Upper lobe of left lung (tissue), 6 donors: Measurements from ENCODE around the gene JAZF1. TPM values are rescaled to one million over a fixed set of nuclear protein-coding genes. Genes with fewer than 3 reads are reported as not detected.

Source experiments
- ATAC-seq, 2 donors: fragments of 200-7000 bp; cut with Tn5 transposase; one replicate each; pipeline ENCODE4 v1.9.1; 2022; ENCODE audit warnings: mild to moderate bottlenecking in 2 of 2, moderate library complexity in 2 of 2; ENCODE audit not compliant: low FRiP score in 2 of 2
- DNase-seq, 2 donors: peaks; one replicate each; pipeline ENCODE4 v3.0.0-alpha.2; 2019 to 2020
- H3K27ac ChIP-seq, 4 donors: fragments of 200-600 bp; sonication (generic); one replicate each; pipeline ENCODE4 v1.5.1; 2016 to 2019
- H3K27me3 ChIP-seq, 4 donors: fragments of 200-600 bp; sonication (generic); one replicate each; pipeline ENCODE4 v1.5.1; 2017 to 2019
- H3K36me3 ChIP-seq, 4 donors: fragments of 200-600 bp; sonication (generic); one replicate each; pipeline ENCODE4 v1.5.1; 2016 to 2019
- H3K4me1 ChIP-seq, 4 donors: fragments of 200-600 bp; sonication (generic); one replicate each; pipeline ENCODE4 v1.5.1; 2018 to 2019
- H3K4me3 ChIP-seq, 4 donors: fragments of 200-600 bp; sonication (generic); one replicate each; pipeline ENCODE4 v1.5.1; 2017 to 2019; ENCODE audit warnings: mild to moderate bottlenecking in 2 of 4, moderate library complexity in 1 of 4
- H3K9me3 ChIP-seq, 4 donors: fragments of 200-600 bp; sonication (generic); one replicate each; pipeline ENCODE4 v1.5.1; 2018 to 2019
- EP300 ChIP-seq, 4 donors: sonication (generic); formaldehyde crosslinking; IDR thresholded peaks; one replicate each; pipeline ENCODE4 v1.5.1; 2017; ENCODE audit warnings: antibody characterized with exemption in 4 of 4, control low read depth in 2 of 4
- POLR2A ChIP-seq, 4 donors: fragments of 450-650 bp; IDR thresholded peaks; one replicate each; pipeline ENCODE4 v1.5.1; 2016 to 2017; ENCODE audit warnings: antibody characterized with exemption in 4 of 4, mild to moderate bottlenecking in 2 of 4
- POLR2AphosphoS5 ChIP-seq, 2 donors: sonication (generic); formaldehyde crosslinking; IDR thresholded peaks; one replicate each; pipeline ENCODE4 v1.5.1; 2017; ENCODE audit warnings: antibody characterized with exemption in 2 of 2
- WGBS, 2 donors: methylation state at CpG; one replicate each; pipeline ENCODE4 v1.1.5; 2017 to 2018; 5-methylcytosine and 5-hydroxymethylcytosine counted together
- total RNA-seq, 6 donors: library from RNA; depleted of rRNA in 4 of 6; stranded (reverse); fragments of >200 nt in 4 of 6; gene quantifications; one replicate each; pipeline versions ENCODE4 v1.1.0 to v1.2.1, GENCODE V29; 2016 to 2021
- TF ChIP-seq, protein P1 (sequence below), 6 experiments: fragments of 450-650 bp in 4 of 6; fragments of 200-600 bp in 2 of 6; sonication (generic) in 2 of 6; IDR thresholded peaks; one replicate each; pipeline ENCODE4 v1.5.1; 2016 to 2019; ENCODE audit warnings: antibody characterized with exemption in 6 of 6
- donor health status: DM: no; HTN: no; CAD: no; lungs with moderate emphysema.
- donor health status: DM: no; HTN: yes; CAD: no; lungs with severe emphysema.

Gene JAZF1
- total RNA-seq, 6 donors from 2014 or later, result 4.2 to 19.4 (median 12.4) TPM

GRCh38 chr7:28110427-28111012 lies 70.1 kb downstream of the JAZF1 start:
- Histone ChIP-seq H3K4me1 (no peaks in the 10 kb centered on the region), H3K36me3 (no peaks in the 10 kb centered on the region), H3K27me3 (no peaks in the 10 kb centered on the region), H3K27ac (no peak overlapping the region), H3K4me3 (no peak overlapping the region), H3K9me3 (no peaks in the 10 kb centered on the region)
- DNase-seq (no peak), ATAC-seq (no peak)
- TF ChIP-seq, protein P1, sequence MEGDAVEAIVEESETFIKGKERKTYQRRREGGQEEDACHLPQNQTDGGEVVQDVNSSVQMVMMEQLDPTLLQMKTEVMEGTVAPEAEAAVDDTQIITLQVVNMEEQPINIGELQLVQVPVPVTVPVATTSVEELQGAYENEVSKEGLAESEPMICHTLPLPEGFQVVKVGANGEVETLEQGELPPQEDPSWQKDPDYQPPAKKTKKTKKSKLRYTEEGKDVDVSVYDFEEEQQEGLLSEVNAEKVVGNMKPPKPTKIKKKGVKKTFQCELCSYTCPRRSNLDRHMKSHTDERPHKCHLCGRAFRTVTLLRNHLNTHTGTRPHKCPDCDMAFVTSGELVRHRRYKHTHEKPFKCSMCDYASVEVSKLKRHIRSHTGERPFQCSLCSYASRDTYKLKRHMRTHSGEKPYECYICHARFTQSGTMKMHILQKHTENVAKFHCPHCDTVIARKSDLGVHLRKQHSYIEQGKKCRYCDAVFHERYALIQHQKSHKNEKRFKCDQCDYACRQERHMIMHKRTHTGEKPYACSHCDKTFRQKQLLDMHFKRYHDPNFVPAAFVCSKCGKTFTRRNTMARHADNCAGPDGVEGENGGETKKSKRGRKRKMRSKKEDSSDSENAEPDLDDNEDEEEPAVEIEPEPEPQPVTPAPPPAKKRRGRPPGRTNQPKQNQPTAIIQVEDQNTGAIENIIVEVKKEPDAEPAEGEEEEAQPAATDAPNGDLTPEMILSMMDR (IDR thresholded peaks at IDR 0.05), result no peak
- TF ChIP-seq POLR2AphosphoS5 (IDR thresholded peaks at IDR 0.05) (no peak), POLR2A (IDR thresholded peaks at IDR 0.05) (no peak), EP300 (IDR thresholded peaks at IDR 0.05) (no peak)
- 95 to 96% methylated on average over 4 of the region's 4 CpGs for WGBS, 2 donors

GRCh38 chr7:28108747-28109146 lies 71.8 kb downstream of the JAZF1 start:
- ATAC-seq (no peak), DNase-seq (no peak)
- Histone ChIP-seq H3K4me1 (peaks cover 0 to 10% (median 4%) of the 10 kb centered on the region in 4 donors), H3K36me3 (no peaks in the 10 kb centered on the region), H3K9me3 (no peaks in the 10 kb centered on the region), H3K27me3 (no peaks in the 10 kb centered on the region), H3K4me3 (no peak overlapping the region), H3K27ac (no peak overlapping the region)
- WGBS, 2 donors, result 91 to 95% methylated on average over 3 of the region's 3 CpGs
- TF ChIP-seq POLR2A (IDR thresholded peaks at IDR 0.05) (no peak), EP300 (IDR thresholded peaks at IDR 0.05) (no peak), POLR2AphosphoS5 (IDR thresholded peaks at IDR 0.05) (no peak)
- TF ChIP-seq, protein P1 (IDR thresholded peaks at IDR 0.05), result no peak

DNA sequence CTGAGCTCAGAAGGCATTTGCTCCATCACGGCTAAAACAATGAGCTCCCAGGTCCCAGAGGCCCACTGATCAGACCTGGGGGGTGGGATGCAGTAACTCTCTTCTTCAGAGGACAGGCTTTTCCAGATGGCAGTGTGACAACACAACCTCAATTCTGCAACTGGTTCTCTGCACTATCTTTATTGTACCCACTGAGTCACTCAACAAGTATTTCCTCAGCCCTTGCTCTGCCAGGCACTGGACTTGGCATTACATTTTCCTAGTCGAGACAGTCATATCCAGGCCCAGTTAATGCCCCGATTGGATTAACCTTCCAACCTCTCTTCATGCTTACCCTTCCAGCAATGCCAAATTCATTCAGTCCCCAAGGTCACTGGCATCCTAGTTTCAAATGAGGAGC lies 72.6 kb downstream of the JAZF1 start:
- Histone ChIP-seq H3K4me1 (peaks cover under 1 to 16% (median 6%) of the 10 kb centered on the region in 4 donors), H3K27me3 (no peaks in the 10 kb centered on the region), H3K27ac (no peak overlapping the region), H3K9me3 (no peaks in the 10 kb centered on the region), H3K36me3 (no peaks in the 10 kb centered on the region), H3K4me3 (no peak overlapping the region)
- no peak for DNase-seq
- TF ChIP-seq EP300 (IDR thresholded peaks at IDR 0.05) (no peak), POLR2AphosphoS5 (IDR thresholded peaks at IDR 0.05) (no peak), POLR2A (IDR thresholded peaks at IDR 0.05) (no peak)
- TF ChIP-seq, protein P1 (IDR thresholded peaks at IDR 0.05), result no peak
- ATAC-seq, result no peak
- WGBS, 2 donors, result 86 to 88% methylated on average over 3 of the region's 3 CpGs

DNA sequence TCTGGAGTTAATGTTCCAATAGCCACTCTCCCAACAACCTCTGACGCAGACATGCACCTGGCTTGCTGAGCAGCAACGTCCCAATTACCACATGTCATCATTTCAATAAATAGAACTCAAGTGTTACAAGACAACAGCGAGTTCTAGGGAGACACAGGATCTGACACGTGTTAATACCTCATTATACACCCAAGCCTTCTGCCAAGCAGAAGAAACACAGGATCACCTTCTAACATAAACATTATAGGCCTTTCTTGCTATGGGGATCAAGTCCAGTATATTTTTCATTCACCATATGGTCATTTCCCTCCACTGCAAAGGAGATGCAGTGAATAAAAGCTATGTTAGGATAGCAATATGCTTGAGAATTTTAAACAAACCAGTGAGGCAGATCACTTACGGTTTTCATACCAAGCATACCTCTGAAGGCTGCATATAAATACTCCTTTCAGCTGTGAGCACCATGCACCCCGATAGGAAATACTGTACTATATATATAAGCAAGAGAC lies 74.2 kb downstream of the JAZF1 start:
- Histone ChIP-seq H3K36me3 (no peaks in the 10 kb centered on the region), H3K9me3 (no peaks in the 10 kb centered on the region), H3K4me3 (no peak overlapping the region), H3K27me3 (no peaks in the 10 kb centered on the region), H3K4me1 (peaks cover 2 to 21% (median 6%) of the 10 kb centered on the region in 4 donors), H3K27ac (no peak overlapping the region)
- 63 to 70% methylated on average over 6 of the region's 6 CpGs for WGBS, 2 donors
- TF ChIP-seq, protein P1 (IDR thresholded peaks at IDR 0.05), result no peak
- TF ChIP-seq EP300 (IDR thresholded peaks at IDR 0.05) (no peak), POLR2A (IDR thresholded peaks at IDR 0.05) (no peak), POLR2AphosphoS5 (IDR thresholded peaks at IDR 0.05) (no peak)
- DNase-seq (no peak), ATAC-seq (no peak)

DNA sequence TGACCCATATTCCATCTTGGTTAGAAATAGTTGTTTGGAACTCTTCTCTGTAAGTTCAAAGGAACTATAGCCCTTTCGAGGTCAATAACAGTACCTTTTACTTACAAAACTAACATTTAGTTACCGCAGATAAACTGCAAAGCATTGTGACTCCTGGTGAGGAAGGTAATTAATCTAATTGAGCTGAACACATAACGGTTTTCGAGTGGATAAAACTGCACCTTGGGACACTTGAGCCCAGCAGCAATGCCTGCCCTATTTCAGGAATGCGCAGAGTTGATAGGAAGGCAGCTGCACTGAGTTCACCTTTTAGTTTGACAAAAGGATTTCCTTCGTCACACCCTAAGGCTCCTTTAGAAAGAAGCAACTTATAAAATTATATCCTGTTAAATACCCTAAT lies 75.4 kb downstream of the JAZF1 start:
- 81 to 87% methylated on average over 6 of the region's 6 CpGs for WGBS, 2 donors
- Histone ChIP-seq H3K4me3 (no peak overlapping the region), H3K36me3 (no peaks in the 10 kb centered on the region), H3K27ac (no peak overlapping the region), H3K9me3 (no peaks in the 10 kb centered on the region), H3K4me1 (peaks cover 2 to 21% (median 6%) of the 10 kb centered on the region in 4 donors), H3K27me3 (no peaks in the 10 kb centered on the region)
- TF ChIP-seq POLR2AphosphoS5 (IDR thresholded peaks at IDR 0.05) (no peak), POLR2A (IDR thresholded peaks at IDR 0.05) (no peak), EP300 (IDR thresholded peaks at IDR 0.05) (no peak)
- TF ChIP-seq, protein P1 (IDR thresholded peaks at IDR 0.05), result no peak
- no peak for DNase-seq
- no peak for ATAC-seq
